DMS53 treated with DMSO at 0.1 percent for 48 hours (cell line): ENCODE measurements around the gene NR4A2.
A peak's percentile ranks its signal among the peaks of the same experiment; 100 is the strongest.

Experiments used
- DNase-seq: peaks from one replicate; lab custom pipeline; 2025; ENCODE audit not compliant: unreplicated experiment; lab: John Stamatoyannopoulos, UW

NR4A2 gene

GRCh38 chr2:156340804-156341451 is 8.4 kb upstream of the NR4A2 start:
- DNase-seq, result no peak

GRCh38 chr2:156340377-156340776 is 7.9 kb upstream of the NR4A2 start:
- no peak for DNase-seq

- DNase-seq, result no peak
These were observed 7.3 kb upstream of the NR4A2 start for GRCh38 chr2:156339865-156340264.

GRCh38 chr2:156339110-156339847 is 6.8 kb upstream of the NR4A2 start:
- DNase-seq, result peak; percentile 57

GRCh38 chr2:156338578-156338977 is 6.1 kb upstream of the NR4A2 start:
- peak; percentile 80 for DNase-seq

- peak; percentile 86 for DNase-seq
These were observed 2.3 kb upstream of the NR4A2 start for GRCh38 chr2:156334496-156335478.

- no peak for DNase-seq
These were observed 1.5 kb upstream of the NR4A2 start for GRCh38 chr2:156333951-156334495.

GRCh38 chr2:156333274-156333950 is 891 bp upstream of the NR4A2 start:
- no peak for DNase-seq

- peak; percentile 70 for DNase-seq
These were observed 312 bp downstream of the NR4A2 start for GRCh38 chr2:156332284-156332533.

- DNase-seq, result peak; percentile 57
These were observed 793 bp downstream of the NR4A2 start for GRCh38 chr2:156331572-156332283.

GRCh38 chr2:156329927-156330726 is 2.4 kb downstream of the NR4A2 start:
- no peak for DNase-seq

- DNase-seq, result no peak
These were observed 3.2 kb downstream of the NR4A2 start for GRCh38 chr2:156329031-156329926.

- no peak for DNase-seq
These were observed 4.5 kb downstream of the NR4A2 start for GRCh38 chr2:156327835-156328695.

- DNase-seq, result no peak
These were observed 5.9 kb downstream of the NR4A2 start for GRCh38 chr2:156326526-156327095.

- DNase-seq, result no peak
These were observed 6.6 kb downstream of the NR4A2 start for GRCh38 chr2:156325688-156326525.

- DNase-seq, result no peak
These were observed 8.8 kb downstream of the NR4A2 start for GRCh38 chr2:156323754-156324153.
